NCI-H2227 (cell line): ENCODE data around the gene SLC1A1.
"Not testable (repeated sequence)": the region's sequence is repeated elsewhere in the genome, so short reads cannot be mapped to it uniquely, and the experiment has no call there.

ENCODE experiments used
- DNase-seq: peaks from one replicate; lab custom pipeline; 2025; ENCODE audit not compliant: unreplicated experiment; lab: John Stamatoyannopoulos, UW

SLC1A1 gene

GRCh38 chr9:4504250-4504649 lies 14.0 kb downstream of the SLC1A1 start:
- DNase-seq = no peak

- DNase-seq = no peak
Measured at GRCh38 chr9:4506490-4506889, 16.2 kb downstream of the SLC1A1 start.

- DNase-seq = no peak
Measured at GRCh38 chr9:4507306-4508130, 17.2 kb downstream of the SLC1A1 start.

- no peak for DNase-seq
Measured at GRCh38 chr9:4508246-4508906, 18.1 kb downstream of the SLC1A1 start.

GRCh38 chr9:4508907-4509589 lies 18.8 kb downstream of the SLC1A1 start:
- DNase-seq = no peak

- no peak for DNase-seq
Measured at GRCh38 chr9:4509590-4509984, 19.3 kb downstream of the SLC1A1 start.

GRCh38 chr9:4510546-4511322 lies 20.5 kb downstream of the SLC1A1 start:
- no peak for DNase-seq

- no peak for DNase-seq
Measured at GRCh38 chr9:4514252-4515128, 24.2 kb downstream of the SLC1A1 start.

GRCh38 chr9:4515958-4516375 lies 25.7 kb downstream of the SLC1A1 start:
- no peak for DNase-seq

GRCh38 chr9:4517274-4517673 lies 27.0 kb downstream of the SLC1A1 start:
- DNase-seq = no peak

GRCh38 chr9:4519604-4520003 lies 29.3 kb downstream of the SLC1A1 start:
- no peak for DNase-seq

- DNase-seq = no peak
Measured at GRCh38 chr9:4520055-4520454, 29.8 kb downstream of the SLC1A1 start.

GRCh38 chr9:4530375-4530774 lies 40.1 kb downstream of the SLC1A1 start:
- DNase-seq = no peak

GRCh38 chr9:4530831-4531230 lies 40.6 kb downstream of the SLC1A1 start:
- DNase-seq = not testable (repeated sequence)

- DNase-seq = not testable (repeated sequence)
Measured at GRCh38 chr9:4531355-4531754, 41.1 kb downstream of the SLC1A1 start.

- not testable (repeated sequence) for DNase-seq
Measured at GRCh38 chr9:4533881-4534280, 43.6 kb downstream of the SLC1A1 start.

- not testable (repeated sequence) for DNase-seq
Measured at GRCh38 chr9:4536196-4536595, 45.9 kb downstream of the SLC1A1 start.

- no peak for DNase-seq
Measured at GRCh38 chr9:4537581-4537980, 47.3 kb downstream of the SLC1A1 start.

GRCh38 chr9:4538107-4538506 lies 47.8 kb downstream of the SLC1A1 start:
- no peak for DNase-seq

GRCh38 chr9:4538621-4539020 lies 48.4 kb downstream of the SLC1A1 start:
- no peak for DNase-seq
